ENCODE results near the gene TSN.

Gene TSN

DNA sequence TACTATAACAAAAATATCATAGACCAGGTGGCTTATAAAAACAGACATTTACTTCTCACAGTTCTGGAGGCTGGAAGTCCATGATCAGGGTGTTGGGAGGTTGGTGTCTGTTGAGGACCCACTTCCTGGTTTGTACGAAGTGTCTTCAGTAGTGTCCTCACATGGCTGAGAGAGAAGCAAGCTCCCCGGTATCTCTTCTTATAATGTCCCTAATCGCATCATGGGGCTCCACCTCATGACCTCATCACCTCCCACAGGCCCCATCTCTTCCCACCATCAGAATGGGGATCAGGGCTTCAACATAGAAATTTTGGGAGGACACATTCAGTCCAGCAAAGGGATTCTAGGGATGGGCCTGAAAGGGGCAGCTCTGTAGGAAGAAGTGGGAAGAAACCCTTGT is 14.0 kb upstream of the TSN start:
- H3K9ac ChIP-seq (ENCODE audit: low read depth, low read length, poor library complexity, severe bottlenecking) = no peak overlapping the region
- H3K79me2 ChIP-seq (ENCODE audit: insufficient read depth, low read length) = peaks cover 2% of the 10 kb centered on the region
- no peaks in the 10 kb centered on the region for H3F3A ChIP-seq (ENCODE audit: low read depth)
- H4K20me1 ChIP-seq (ENCODE audit: insufficient read depth, low read length, poor library complexity, severe bottlenecking) = peaks cover under 1% of the 10 kb centered on the region
- no peak overlapping the region for H3K4me3 ChIP-seq (ENCODE audit: low read length, poor library complexity, severe bottlenecking)
- H2AFZ ChIP-seq (ENCODE audit: low read length) = peak overlapping the region; percentile 41; the same call in 1 of the 2 replicates
- TF ChIP-seq EZH2phosphoT487 (IDR thresholded peaks at IDR 0.05; ENCODE audit: borderline replicate concordance) = no peak
- no peak for TF ChIP-seq CTCF (conservative IDR thresholded peaks at IDR 0.05; ENCODE audit: low read length)
- H3K9me3 ChIP-seq (ENCODE audit: insufficient read depth, low read depth, low read length) = no peaks in the 10 kb centered on the region
- H3K4me2 ChIP-seq (ENCODE audit: low read depth, low read length, poor library complexity, severe bottlenecking) = no peak overlapping the region
- no peaks in the 10 kb centered on the region for H3K27me3 ChIP-seq (ENCODE audit: insufficient read depth, low read length, poor library complexity, severe bottlenecking)
- H3K9me2 ChIP-seq (replicated peaks; ENCODE audit: low read depth, low read length) = no peaks in the 10 kb centered on the region
- peaks cover 5% of the 10 kb centered on the region for H3K4me1 ChIP-seq (ENCODE audit: insufficient read depth, low read length, poor library complexity, severe bottlenecking)
- H3K36me3 ChIP-seq (ENCODE audit: insufficient read depth, low read length) = no peaks in the 10 kb centered on the region

- Histone ChIP-seq H3F3A (ENCODE audit: low read depth) (no peaks in the 10 kb centered on the region), H3K79me2 (ENCODE audit: insufficient read depth, low read length) (no peaks in the 10 kb centered on the region), H3K9me3 (ENCODE audit: insufficient read depth, low read depth, low read length) (no peaks in the 10 kb centered on the region), H2AFZ (ENCODE audit: low read length) (no peak overlapping the region), H3K9ac (ENCODE audit: low read depth, low read length, poor library complexity, severe bottlenecking) (no peak overlapping the region), H3K27me3 (ENCODE audit: insufficient read depth, low read length, poor library complexity, severe bottlenecking) (no peaks in the 10 kb centered on the region), H3K4me2 (ENCODE audit: low read depth, low read length, poor library complexity, severe bottlenecking) (no peak overlapping the region), H4K20me1 (ENCODE audit: insufficient read depth, low read length, poor library complexity, severe bottlenecking) (no peaks in the 10 kb centered on the region), H3K4me3 (ENCODE audit: low read length, poor library complexity, severe bottlenecking) (no peak overlapping the region), H3K9me2 (replicated peaks; ENCODE audit: low read depth, low read length) (no peaks in the 10 kb centered on the region), H3K4me1 (ENCODE audit: insufficient read depth, low read length, poor library complexity, severe bottlenecking) (no peaks in the 10 kb centered on the region), H3K36me3 (ENCODE audit: insufficient read depth, low read length) (no peaks in the 10 kb centered on the region)
- no peak for TF ChIP-seq EZH2phosphoT487 (IDR thresholded peaks at IDR 0.05; ENCODE audit: borderline replicate concordance)
- TF ChIP-seq CTCF (conservative IDR thresholded peaks at IDR 0.05; ENCODE audit: low read length) = no peak
Observed at GRCh38 chr2:121746071-121746578, 9.3 kb upstream of the TSN start.

GRCh38 chr2:121748202-121748601 is 7.2 kb upstream of the TSN start:
- H3K27me3 ChIP-seq (ENCODE audit: insufficient read depth, low read length, poor library complexity, severe bottlenecking) = no peaks in the 10 kb centered on the region
- H3K9me2 ChIP-seq (replicated peaks; ENCODE audit: low read depth, low read length) = no peaks in the 10 kb centered on the region
- H3K36me3 ChIP-seq (ENCODE audit: insufficient read depth, low read length) = no peaks in the 10 kb centered on the region
- H3K4me1 ChIP-seq (ENCODE audit: insufficient read depth, low read length, poor library complexity, severe bottlenecking) = no peaks in the 10 kb centered on the region
- no peaks in the 10 kb centered on the region for H3K9me3 ChIP-seq (ENCODE audit: insufficient read depth, low read depth, low read length)
- H3K4me3 ChIP-seq (ENCODE audit: low read length, poor library complexity, severe bottlenecking) = no peak overlapping the region
- no peak overlapping the region for H3K9ac ChIP-seq (ENCODE audit: low read depth, low read length, poor library complexity, severe bottlenecking)
- H3K79me2 ChIP-seq (ENCODE audit: insufficient read depth, low read length) = no peaks in the 10 kb centered on the region
- no peak overlapping the region for H3K4me2 ChIP-seq (ENCODE audit: low read depth, low read length, poor library complexity, severe bottlenecking)
- peak overlapping the region; percentile 95 for H2AFZ ChIP-seq (ENCODE audit: low read length)
- TF ChIP-seq CTCF (conservative IDR thresholded peaks at IDR 0.05; ENCODE audit: low read length) (peak; percentile 70), EZH2phosphoT487 (IDR thresholded peaks at IDR 0.05; ENCODE audit: borderline replicate concordance) (no peak)
- H4K20me1 ChIP-seq (ENCODE audit: insufficient read depth, low read length, poor library complexity, severe bottlenecking) = no peaks in the 10 kb centered on the region
- H3F3A ChIP-seq (ENCODE audit: low read depth) = no peaks in the 10 kb centered on the region

Data from Loucy (cell line).